Uterine smooth muscle cell (primary cell): ENCODE results near the gene APRT. TPM values are rescaled to one million over a fixed set of nuclear protein-coding genes. Genes with fewer than 3 reads are reported as not detected.

Source experiments
- total RNA-seq: library from RNA; depleted of rRNA; stranded (reverse); fragments of >200 nt; gene quantifications from 2 replicates; pipeline ENCODE4 v1.2.3, GENCODE V29; 2014

Gene APRT, protein sequence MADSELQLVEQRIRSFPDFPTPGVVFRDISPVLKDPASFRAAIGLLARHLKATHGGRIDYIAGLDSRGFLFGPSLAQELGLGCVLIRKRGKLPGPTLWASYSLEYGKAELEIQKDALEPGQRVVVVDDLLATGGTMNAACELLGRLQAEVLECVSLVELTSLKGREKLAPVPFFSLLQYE
- 60.5 and 67.5 TPM in 2 replicates for total RNA-seq

DNA sequence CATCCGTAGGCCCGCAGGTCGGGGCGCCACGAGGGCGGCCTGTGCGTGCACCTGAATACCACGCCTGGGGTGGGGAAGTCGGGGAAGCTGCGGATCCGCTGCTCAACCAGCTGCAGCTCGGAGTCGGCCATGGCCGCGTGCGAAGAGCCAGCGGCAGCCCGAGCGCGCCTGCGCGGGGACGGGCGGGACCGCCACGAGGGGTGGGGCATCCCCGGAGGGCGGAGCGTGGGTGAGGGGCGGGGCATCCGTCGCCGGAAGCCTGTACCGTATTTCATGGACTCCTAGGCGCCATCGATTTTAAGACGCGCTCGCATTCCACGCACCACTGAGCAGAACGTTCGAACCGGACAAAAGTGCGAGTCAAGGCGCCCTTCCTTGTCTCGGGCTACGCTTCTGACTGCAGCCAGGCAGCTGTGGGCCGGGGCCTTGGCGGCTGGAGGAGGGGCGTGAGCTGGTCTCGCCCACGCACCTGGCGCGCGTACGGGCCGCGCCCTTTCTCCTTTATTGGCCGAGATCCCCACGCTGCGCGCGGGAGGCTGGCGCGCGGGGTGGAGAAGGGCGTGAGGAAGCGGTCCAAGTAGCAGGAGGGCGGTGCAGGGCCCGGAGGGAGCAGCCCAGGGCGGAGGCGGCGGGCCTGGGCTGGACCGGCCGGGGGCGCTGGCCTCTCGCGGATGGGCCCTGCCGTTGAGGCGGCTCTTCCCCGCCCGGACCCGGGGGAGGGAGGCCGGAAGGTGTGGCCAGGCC, at the start of gene APRT:
TSS of gene APRT (minus strand) at position 160 of the 744 bp plus-strand sequence. CDS start at position 131, 29 bp downstream.

GRCh38 chr16:88856828-88857727, 45.4 kb upstream of the APRT start, which contains the start of the genes GALNS and TRAPPC2L:
TSS of gene GALNS (minus strand) at chr16:88856947. CDS start at chr16:88856877, 70 bp downstream.
TSS of gene TRAPPC2L (plus strand) at chr16:88857127. CDS start at chr16:88857151, 24 bp downstream.

GRCh38 chr16:88803264-88803987, 8.3 kb downstream of the APRT start, which contains the start of gene CDT1:
TSS of gene CDT1 (plus strand) at chr16:88803789. CDS start at chr16:88803832, 43 bp downstream.

GRCh38 chr16:88785106-88785924, 26.4 kb downstream of the APRT start, which contains the start of gene PIEZO1:
TSS of gene PIEZO1 (minus strand) at chr16:88785220. CDS start at chr16:88784964, 256 bp downstream.

Other genes with a start within 250 kb of the APRT start
- 12.9 and 16.8 TPM in 2 replicates for gene ZC3H18, start 241.5 kb downstream of the APRT start, total RNA-seq
- 0.12 TPM in 1 of 2 replicates, not detected in the other for gene IL17C, start 173.4 kb downstream of the APRT start, total RNA-seq
- 138 and 211 TPM in 2 replicates for gene CYBA, start 160.9 kb downstream of the APRT start, total RNA-seq
- gene MVD, start 148.8 kb downstream of the APRT start, total RNA-seq, result 186 and 246 TPM in 2 replicates
- 0.11 and 0.12 TPM in 2 replicates for gene SNAI3, start 125.4 kb downstream of the APRT start, total RNA-seq
- 17.5 and 18.6 TPM in 2 replicates for gene RNF166, start 105.5 kb downstream of the APRT start, total RNA-seq
- 17.9 and 28.8 TPM in 2 replicates for gene CTU2, start 105.4 kb downstream of the APRT start, total RNA-seq
- gene PIEZO1, start 26.7 kb downstream of the APRT start, total RNA-seq, result 205 and 266 TPM in 2 replicates
- gene CDT1, start 8.1 kb downstream of the APRT start, total RNA-seq, result 6.1 and 25.0 TPM in 2 replicates
- 26.8 and 30.7 TPM in 2 replicates for gene GALNS, start 45.0 kb upstream of the APRT start, total RNA-seq
- 50.2 and 59.4 TPM in 2 replicates for gene TRAPPC2L, start 45.2 kb upstream of the APRT start, total RNA-seq
- not detected in 2 replicates for gene PABPN1L, start 54.7 kb upstream of the APRT start, total RNA-seq
- not detected in 2 replicates for gene CBFA2T3, start 165.3 kb upstream of the APRT start, total RNA-seq